Right lobe of liver (tissue), 6 donors: Measurements from ENCODE around the gene MRPL44. TPM values are rescaled to one million over a fixed set of nuclear protein-coding genes. Genes with fewer than 3 reads are reported as not detected.

Experiments
- ATAC-seq, 4 donors: fragments of 200-7000 bp; cut with Tn5 transposase; one replicate each; pipeline ENCODE4 v1.9.1; 2020; ENCODE audit warnings: mild to moderate bottlenecking in 4 of 4, moderate library complexity in 4 of 4
- DNase-seq, 3 donors: peaks; one replicate each; pipeline ENCODE4 v3.0.0-alpha.2; 2020
- H3K27ac ChIP-seq, 3 donors: fragments of 200-600 bp; one replicate each; pipeline ENCODE4 v1.8.0; 2022
- H3K27me3 ChIP-seq, 2 donors: fragments of 200-600 bp; one replicate each; pipeline ENCODE4 v1.8.0; 2022
- H3K36me3 ChIP-seq, 4 donors: fragments of 200-600 bp; sonication (generic) in 1 of 4; one replicate each; pipeline versions ENCODE4 v1.5.1 to v1.8.0; 2017 to 2022; ENCODE audit warnings: control low read depth in 1 of 4
- H3K4me1 ChIP-seq, 4 donors: fragments of 200-600 bp; sonication (generic) in 1 of 4; one replicate each; pipeline versions ENCODE4 v1.5.1 to v1.8.0; 2017 to 2022; ENCODE audit warnings: control low read depth in 1 of 4
- H3K4me3 ChIP-seq, 3 donors: fragments of 200-600 bp; one replicate each; pipeline ENCODE4 v1.8.0; 2022
- H3K9me3 ChIP-seq, 4 donors: fragments of 200-600 bp; sonication (generic) in 1 of 4; one replicate each; pipeline versions ENCODE4 v1.5.1 to v1.8.0; 2017 to 2022; ENCODE audit warnings: control low read depth in 1 of 4
- POLR2A ChIP-seq: fragments of 450-650 bp; IDR thresholded peaks from one replicate; pipeline ENCODE4 v1.6.1; 2017; ENCODE audit warnings: antibody characterized with exemption, mild to moderate bottlenecking
- whole genome bisulfite sequencing: methylation state at CpG from one replicate; pipeline ENCODE4 v1.1.6; 2018; ENCODE audit warnings: low coverage, low lambda C conversion rate; ENCODE audit not compliant: insufficient coverage; ENCODE audit errors: missing lambda C conversion rate; 5-methylcytosine and 5-hydroxymethylcytosine counted together
- intact Hi-C, 2 donors: fragments of 100-400 bp; cut with DNase I; formaldehyde crosslinking; loops; one replicate each; pipeline versions ENCODE4 v1.11.2 to v1.14.1; 2022
- total RNA-seq, 6 experiments: library from RNA; depleted of rRNA in 2 of 6; stranded (reverse); fragments of >200 nt in 2 of 6; fragmentation: NEBNext Ultra II Directional in 3 of 6; extraction: Animal tissue kit (Norgen Biotek cat#: 25700) in 3 of 6; gene quantifications; one replicate each; pipeline versions ENCODE4 v1.1.0 to v1.2.4, GENCODE V29; 2016 to 2023
- TF ChIP-seq, protein P1 (sequence below), 4 donors: fragments of 200-600 bp in 3 of 4; fragments of 450-650 bp in 1 of 4; IDR thresholded peaks; one replicate each; pipeline versions ENCODE4 v1.5.1 to v1.8.0; 2016 to 2022; ENCODE audit warnings: antibody characterized with exemption in 4 of 4, mild to moderate bottlenecking in 2 of 4
- donor health status: DM: no; HTN: yes; CAD: no.
- donor health status: DM: no; HTN: no; CAD: no.
- donor health status: DM: no; HTN: no; CAD: no.
- donor health status: DM: no; HTN: yes; CAD: no.
- donor health status: DM: no; HTN: yes; CAD: no.

Gene MRPL44
- total RNA-seq, 6 experiments from 2014 or later, result 20.4 to 38.5 (median 23.5) TPM

DNA sequence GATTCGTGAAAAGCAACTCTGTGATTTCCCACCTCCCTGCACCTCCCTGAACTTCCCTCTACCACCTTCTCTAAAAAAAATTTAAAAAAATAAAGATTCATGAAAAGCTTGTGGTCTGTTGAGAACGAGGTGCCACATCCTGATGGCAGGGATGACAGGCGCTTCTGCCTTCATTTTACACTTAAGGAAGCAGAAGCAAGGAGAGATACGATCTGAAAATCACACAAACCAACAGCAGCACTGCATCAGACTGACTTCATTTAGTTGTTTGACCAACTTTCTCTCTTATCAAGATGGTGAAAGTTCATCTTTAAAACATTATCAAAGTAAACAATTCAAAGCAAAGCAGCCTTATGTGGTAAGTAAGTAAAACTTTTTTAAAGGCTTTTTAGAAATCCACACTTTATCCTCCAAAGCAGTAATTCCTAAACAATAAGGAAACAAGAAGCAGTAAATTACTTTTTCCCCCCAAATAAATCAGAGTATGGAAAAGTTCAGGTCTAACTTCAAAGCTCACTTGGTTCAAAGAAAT lies 27.6 kb upstream of the MRPL44 start:
- H3K4me3 ChIP-seq, result peak overlapping the region in 1 of 3 donors; percentile 0
- intact Hi-C loops, result no loop called here
- H3K4me1 ChIP-seq, result peaks cover 0 to 50% (median 17%) of the 10 kb centered on the region in 4 donors
- no peaks in the 10 kb centered on the region for H3K27me3 ChIP-seq
- TF ChIP-seq POLR2A, result no peak
- TF ChIP-seq, protein P1, sequence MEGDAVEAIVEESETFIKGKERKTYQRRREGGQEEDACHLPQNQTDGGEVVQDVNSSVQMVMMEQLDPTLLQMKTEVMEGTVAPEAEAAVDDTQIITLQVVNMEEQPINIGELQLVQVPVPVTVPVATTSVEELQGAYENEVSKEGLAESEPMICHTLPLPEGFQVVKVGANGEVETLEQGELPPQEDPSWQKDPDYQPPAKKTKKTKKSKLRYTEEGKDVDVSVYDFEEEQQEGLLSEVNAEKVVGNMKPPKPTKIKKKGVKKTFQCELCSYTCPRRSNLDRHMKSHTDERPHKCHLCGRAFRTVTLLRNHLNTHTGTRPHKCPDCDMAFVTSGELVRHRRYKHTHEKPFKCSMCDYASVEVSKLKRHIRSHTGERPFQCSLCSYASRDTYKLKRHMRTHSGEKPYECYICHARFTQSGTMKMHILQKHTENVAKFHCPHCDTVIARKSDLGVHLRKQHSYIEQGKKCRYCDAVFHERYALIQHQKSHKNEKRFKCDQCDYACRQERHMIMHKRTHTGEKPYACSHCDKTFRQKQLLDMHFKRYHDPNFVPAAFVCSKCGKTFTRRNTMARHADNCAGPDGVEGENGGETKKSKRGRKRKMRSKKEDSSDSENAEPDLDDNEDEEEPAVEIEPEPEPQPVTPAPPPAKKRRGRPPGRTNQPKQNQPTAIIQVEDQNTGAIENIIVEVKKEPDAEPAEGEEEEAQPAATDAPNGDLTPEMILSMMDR (IDR thresholded peaks at IDR 0.05), result no peak
- peak; percentile 55 to 61 (median 58) for ATAC-seq
- no peak for DNase-seq
- no peaks in the 10 kb centered on the region for H3K36me3 ChIP-seq
- no peaks in the 10 kb centered on the region for H3K9me3 ChIP-seq
- WGBS, result 11% methylated on average over 4 of the region's 4 CpGs
- peak overlapping the region; percentile 81 to 97 (median 89) for H3K27ac ChIP-seq

DNA sequence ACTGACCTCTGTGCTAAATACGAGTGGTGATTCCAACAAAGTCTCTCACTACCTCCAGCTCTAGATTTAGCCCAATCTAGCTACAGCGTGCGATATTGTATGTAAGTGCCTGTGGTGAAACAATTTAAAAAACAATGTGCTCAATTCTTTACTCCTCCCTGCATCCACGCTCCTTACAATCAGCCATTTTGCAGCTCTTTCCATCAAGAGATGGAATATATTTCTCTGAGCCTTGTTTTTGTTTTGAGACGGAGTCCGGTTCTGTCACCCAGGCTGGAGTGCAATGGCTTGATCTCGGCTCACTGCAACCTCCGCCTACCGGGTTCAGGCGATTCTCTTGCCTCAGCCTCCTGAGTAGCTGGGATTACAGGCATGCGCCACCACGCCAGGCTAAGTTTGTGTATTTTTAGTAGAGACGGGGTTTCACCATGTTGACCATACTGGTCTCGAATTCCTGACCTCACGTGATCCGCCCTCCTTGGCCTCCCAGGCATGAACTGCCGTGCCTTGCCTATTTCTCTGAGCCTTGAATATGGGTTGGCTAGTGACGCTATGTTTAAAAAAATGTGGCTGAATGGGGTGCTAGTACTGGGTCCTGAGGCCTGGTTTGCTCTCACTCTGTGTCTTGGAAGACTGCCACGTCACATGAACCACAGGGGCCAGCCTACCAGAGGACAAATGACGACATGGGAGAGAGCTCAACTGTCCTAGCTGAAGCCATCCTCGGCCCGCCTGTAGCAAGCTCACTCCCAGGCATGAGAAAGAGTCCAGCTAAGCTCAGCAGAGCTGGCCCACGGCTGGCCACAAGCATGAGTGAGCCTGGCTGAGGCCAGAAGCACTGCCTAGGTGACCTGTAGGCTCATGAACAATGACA lies 26.9 kb upstream of the MRPL44 start:
- DNase-seq, result peak; percentile 75 to 92 (median 92)
- peak; percentile 92 to 98 (median 96) for ATAC-seq
- Histone ChIP-seq H3K36me3 (no peaks in the 10 kb centered on the region), H3K4me3 (no peak overlapping the region), H3K4me1 (peaks cover 0 to 50% (median 17%) of the 10 kb centered on the region in 4 donors), H3K27me3 (no peaks in the 10 kb centered on the region), H3K9me3 (no peaks in the 10 kb centered on the region), H3K27ac (peak overlapping the region; percentile 81 to 97 (median 89))
- TF ChIP-seq, protein P1 (IDR thresholded peaks at IDR 0.05), result no peak
- TF ChIP-seq POLR2A, result peak; percentile 63
- 29% methylated on average over 18 of the region's 23 CpGs for WGBS
- intact Hi-C loops, result no loop called here

DNA sequence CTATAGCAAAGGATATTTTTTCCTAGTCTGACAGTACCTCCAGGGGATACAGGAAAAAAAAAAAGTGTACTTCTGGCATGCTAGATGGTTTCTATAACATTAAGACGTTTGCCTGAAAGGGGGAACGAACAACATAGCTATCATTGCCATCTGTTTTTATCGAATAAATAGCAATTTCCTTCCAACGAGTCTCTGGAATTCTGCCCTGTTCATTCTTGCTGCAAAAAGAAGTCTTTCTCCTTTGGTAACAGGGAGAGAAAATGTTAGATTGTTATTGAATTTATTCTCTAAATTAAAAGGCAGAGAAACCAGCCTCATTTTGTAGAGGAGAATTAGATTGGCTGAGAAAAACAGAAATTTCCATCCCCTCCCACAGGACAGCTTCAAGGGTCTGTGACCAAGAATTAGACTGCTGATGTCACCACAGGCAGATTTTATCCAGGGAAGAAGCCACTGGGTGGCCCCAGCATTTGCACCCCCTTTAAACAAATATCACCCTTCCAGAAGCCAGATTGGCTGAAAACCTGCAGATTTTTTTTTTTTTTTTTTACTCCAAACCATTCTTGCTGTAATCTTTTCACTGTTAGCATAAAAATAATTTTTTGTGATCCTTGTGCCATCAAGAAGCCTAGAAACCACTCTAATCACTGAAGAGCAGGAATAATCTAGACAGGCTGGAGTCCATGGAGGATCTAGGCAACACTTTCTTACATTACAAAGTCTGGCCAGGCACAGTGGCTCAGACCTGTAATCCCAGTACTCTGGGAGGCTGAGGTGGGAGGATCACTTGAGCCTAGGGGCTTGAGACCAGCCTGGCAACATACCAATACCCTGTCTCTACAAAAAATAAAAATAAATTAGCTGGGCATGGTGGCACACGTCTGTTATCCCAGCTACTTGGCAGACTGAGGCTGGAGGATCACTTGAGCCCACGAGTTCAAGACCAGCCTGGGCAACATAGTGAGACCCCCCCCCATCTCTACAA lies 24.2 kb upstream of the MRPL44 start:
- no peaks in the 10 kb centered on the region for H3K36me3 ChIP-seq
- peak overlapping the region in 1 of 3 donors; percentile 35 for H3K27ac ChIP-seq
- 28% methylated on average over 5 of the region's 6 CpGs for WGBS
- no peak for TF ChIP-seq POLR2A
- TF ChIP-seq, protein P1 (IDR thresholded peaks at IDR 0.05), result no peak
- no peaks in the 10 kb centered on the region for H3K9me3 ChIP-seq
- no peak overlapping the region for H3K4me3 ChIP-seq
- intact Hi-C loops, result no loop called here
- DNase-seq (no peak), ATAC-seq (no peak)
- H3K27me3 ChIP-seq, result no peaks in the 10 kb centered on the region
- H3K4me1 ChIP-seq, result peaks cover 0 to 64% (median 22%) of the 10 kb centered on the region in 4 donors

DNA sequence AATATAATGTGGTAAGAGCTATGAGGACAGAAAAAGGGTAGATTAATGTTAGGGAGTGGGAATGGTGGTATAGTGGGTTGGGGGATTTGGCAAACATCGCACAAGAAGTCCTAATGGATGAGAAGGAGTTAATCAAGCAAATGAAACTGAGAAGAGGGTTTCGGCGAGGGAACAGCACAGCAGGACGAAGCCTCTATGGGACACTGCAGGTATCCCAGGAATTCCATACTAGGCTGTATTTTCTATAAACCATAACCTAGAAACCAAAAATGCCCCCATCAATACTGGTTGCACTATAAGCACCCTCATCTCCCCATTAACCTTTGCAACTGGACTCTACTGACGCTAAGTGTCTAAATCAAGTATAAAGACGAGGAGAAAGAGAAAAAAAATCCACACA lies 22.4 kb upstream of the MRPL44 start:
- WGBS, result 56% methylated on average over 5 of the region's 6 CpGs
- intact Hi-C loops, result no loop called here

More for the DNA sequence above, 22.4 kb upstream of the MRPL44 start:
- H3K27ac ChIP-seq, result no peak overlapping the region
- H3K27me3 ChIP-seq, result no peaks in the 10 kb centered on the region
- H3K9me3 ChIP-seq, result no peaks in the 10 kb centered on the region
- H3K4me1 ChIP-seq, result peaks cover 0 to 53% (median 19%) of the 10 kb centered on the region in 4 donors
- ATAC-seq (no peak), DNase-seq (no peak)
- no peak for TF ChIP-seq POLR2A
- TF ChIP-seq, protein P1 (IDR thresholded peaks at IDR 0.05), result no peak
- H3K36me3 ChIP-seq, result no peaks in the 10 kb centered on the region
- no peak overlapping the region for H3K4me3 ChIP-seq
